Activated CD8-positive, alpha-beta memory T cell treated with anti-CD3 and anti-CD28 coated beads for 1 hour (primary cell): Measurements from ENCODE around the gene HOXA3.

Experiments
- DNase-seq, 2 donors: peaks; one replicate each; pipeline ENCODE4 v3.0.0-alpha.2; 2020; ENCODE audit warnings: low read depth in 1 of 2; ENCODE audit errors: extremely low read depth in 1 of 2

The HOXA3 gene

DNA sequence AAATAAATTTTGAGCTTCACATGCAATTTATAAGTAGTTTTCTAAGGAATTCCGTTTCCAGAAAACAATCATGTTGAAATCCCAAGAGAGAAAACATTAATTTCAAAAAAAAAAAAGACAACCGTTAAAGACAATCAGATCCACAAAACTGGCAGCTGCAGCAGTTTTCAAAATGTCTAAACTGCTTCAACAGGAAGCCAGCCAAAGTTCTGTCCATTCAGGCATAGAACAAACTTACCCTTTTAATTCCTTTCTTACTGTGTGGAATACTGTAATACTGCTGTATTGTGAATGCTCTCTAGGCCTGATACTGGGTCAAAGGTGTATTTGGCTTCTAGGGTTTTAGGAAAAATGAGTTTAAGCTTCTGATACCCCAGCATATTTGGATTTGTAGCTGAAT lies 88.2 kb downstream of the HOXA3 start:
- no peak for DNase-seq

DNA sequence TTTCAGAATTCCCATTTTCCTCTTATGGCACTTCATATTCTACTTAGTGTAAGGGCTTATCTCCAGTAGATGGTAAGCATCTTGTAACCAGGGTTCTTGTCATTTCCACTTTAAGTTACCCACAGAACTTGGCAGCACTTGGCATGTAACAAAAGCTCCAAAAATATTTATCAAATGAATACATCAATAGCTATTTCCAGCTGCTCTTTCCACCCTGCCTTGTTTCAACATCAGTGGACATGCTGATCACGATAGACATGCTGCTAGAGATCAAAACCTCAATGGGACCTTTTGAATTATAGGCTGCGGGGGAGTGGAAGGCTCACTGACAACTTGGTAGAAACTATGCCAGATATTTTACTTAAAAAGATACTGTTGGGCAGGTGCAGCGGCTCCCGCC lies 89.4 kb downstream of the HOXA3 start:
- no peak for DNase-seq
